Choroid plexus epithelial cell (primary cell): Measurements from ENCODE around the gene HSD17B3.

Experiments
- DNase-seq: peaks from one replicate; pipeline ENCODE4 v3.0.0-alpha.2; 2010; ENCODE audit warnings: low read depth
- H3K4me3 ChIP-seq: 2 replicates; pipeline ENCODE4 v1.5.1; 2011; ENCODE audit warnings: low read depth, mild to moderate bottlenecking, control low read depth, low read length, moderate library complexity
- TF ChIP-seq, protein P1 (sequence below): conservative IDR thresholded peaks from 2 replicates; pipeline ENCODE4 v1.5.1; 2011; ENCODE audit warnings: low read depth, mild to moderate bottlenecking, control low read depth, inconsistent platforms, low read length, moderate library complexity

Gene HSD17B3

GRCh38 chr9:96302021-96302420 lies at the start of gene HSD17B3:
Gene HSD17B3, minus strand, starts transcription at chr9:96302176. Its CDS starts 72 bp downstream, at chr9:96302104.
- TF ChIP-seq, protein P1, sequence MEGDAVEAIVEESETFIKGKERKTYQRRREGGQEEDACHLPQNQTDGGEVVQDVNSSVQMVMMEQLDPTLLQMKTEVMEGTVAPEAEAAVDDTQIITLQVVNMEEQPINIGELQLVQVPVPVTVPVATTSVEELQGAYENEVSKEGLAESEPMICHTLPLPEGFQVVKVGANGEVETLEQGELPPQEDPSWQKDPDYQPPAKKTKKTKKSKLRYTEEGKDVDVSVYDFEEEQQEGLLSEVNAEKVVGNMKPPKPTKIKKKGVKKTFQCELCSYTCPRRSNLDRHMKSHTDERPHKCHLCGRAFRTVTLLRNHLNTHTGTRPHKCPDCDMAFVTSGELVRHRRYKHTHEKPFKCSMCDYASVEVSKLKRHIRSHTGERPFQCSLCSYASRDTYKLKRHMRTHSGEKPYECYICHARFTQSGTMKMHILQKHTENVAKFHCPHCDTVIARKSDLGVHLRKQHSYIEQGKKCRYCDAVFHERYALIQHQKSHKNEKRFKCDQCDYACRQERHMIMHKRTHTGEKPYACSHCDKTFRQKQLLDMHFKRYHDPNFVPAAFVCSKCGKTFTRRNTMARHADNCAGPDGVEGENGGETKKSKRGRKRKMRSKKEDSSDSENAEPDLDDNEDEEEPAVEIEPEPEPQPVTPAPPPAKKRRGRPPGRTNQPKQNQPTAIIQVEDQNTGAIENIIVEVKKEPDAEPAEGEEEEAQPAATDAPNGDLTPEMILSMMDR = no peak

GRCh38 chr9:96350866-96351265 lies 48.9 kb upstream of the HSD17B3 start:
- no peak for DNase-seq
- TF ChIP-seq, protein P1 = no peak

More at GRCh38 chr9:96302021-96302420, at the start of gene HSD17B3:
- no peak within 1 kb of the TSS for H3K4me3 ChIP-seq
- no peak for DNase-seq

DNA sequence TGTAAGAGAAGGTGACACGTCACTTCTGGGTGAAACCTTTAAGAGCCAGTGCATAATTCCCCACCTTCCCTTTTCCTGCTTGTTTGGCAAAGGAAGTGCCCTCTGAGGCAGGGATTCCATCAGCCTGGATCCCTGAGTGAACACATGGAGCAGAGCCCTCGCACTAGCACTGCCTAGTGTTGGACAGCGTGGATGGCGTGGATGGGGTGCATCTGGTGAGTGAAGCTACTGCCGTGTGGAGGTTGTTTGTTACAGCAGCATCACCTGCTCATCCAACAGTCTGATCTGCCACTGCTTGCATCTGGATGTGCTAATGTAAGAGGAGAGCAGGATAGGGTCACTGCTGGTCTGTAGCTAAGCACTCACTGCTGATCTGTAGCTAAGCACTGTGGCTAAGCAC lies 46.3 kb upstream of the HSD17B3 start:
- TF ChIP-seq, protein P1 = no peak
- H3K4me3 ChIP-seq = no peak overlapping the region
- DNase-seq = no peak

More at GRCh38 chr9:96350866-96351265, 48.9 kb upstream of the HSD17B3 start:
- no peak overlapping the region for H3K4me3 ChIP-seq

- TF ChIP-seq, protein P1 = no peak
- DNase-seq = no peak
- no peak overlapping the region for H3K4me3 ChIP-seq
Observed at GRCh38 chr9:96345551-96345950, 43.6 kb upstream of the HSD17B3 start.

DNA sequence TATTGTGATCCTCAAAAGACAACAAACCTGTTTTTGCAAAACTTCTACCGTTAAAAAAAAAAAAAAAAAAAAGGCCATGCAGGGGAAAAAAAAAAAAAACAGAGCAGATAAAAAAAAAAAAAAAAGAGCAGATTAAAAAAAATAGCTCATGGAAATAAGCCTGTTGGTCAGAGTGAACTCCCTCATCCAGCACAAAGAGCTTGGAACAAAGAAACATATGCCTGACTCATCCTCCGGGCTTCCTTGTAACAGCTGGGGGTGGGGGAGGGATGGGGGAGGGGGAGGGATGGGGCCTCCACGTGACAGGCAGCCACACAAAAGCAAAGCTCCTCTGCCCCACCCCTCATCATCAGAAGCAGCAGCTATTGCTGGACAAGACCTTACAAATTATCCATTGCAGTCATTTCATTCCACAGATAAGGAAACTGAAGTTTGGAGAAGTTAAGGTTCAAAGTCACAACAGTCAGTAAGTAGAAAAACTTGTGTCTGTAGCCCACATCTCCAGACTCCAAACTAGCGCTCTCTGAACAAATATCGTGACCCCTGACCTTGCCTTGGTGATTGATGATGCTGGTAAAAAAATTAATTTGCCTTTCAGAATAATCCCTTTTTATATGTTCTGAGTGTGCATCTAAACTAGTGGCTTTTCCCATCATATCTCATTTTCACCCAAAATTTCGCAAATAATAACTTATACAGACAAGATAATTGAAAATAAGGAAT lies 42.6 kb upstream of the HSD17B3 start:
- DNase-seq = peak; percentile 95
- H3K4me3 ChIP-seq = no peak overlapping the region
- TF ChIP-seq, protein P1 = no peak

DNA sequence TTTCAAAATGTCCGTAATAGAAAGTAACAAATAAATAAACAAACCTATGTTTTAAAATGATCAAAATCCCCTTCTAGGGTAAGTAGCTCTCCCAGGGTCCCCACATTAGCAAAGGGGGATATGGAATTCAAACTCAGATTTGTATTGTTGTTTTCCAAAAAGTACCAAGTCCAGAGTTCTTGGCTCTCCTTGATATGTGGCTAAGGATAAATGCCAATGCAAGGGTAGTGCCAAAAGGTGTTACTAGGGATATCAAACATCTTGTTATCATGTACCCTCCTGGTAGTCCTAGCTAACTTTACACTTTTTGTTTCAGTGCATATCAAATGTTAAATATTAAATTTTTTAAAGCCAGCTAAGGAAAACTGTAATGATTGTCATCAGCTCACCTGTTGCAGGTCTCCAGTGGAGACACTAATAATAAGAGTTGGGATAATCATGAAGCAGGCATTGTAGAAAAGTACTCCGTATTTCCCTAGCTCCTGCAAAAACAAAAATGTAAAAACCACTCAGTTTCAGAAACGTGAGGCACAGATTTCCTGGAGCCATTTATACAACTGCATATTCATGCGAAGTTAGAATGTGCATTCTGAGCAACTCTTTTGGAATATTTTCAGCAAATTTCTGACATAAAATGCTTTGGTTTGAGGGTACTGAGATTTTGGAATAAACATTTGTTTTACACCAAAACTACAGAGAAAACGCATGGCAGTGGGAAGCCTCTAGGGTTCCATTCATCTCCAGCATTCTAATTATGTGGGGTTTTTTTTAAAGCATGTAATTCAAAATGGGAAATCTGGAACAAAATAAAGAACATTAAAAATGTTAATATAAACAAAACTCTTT lies 41.8 kb upstream of the HSD17B3 start:
- no peak overlapping the region for H3K4me3 ChIP-seq
- TF ChIP-seq, protein P1 = no peak
- no peak for DNase-seq
